ENCODE data around the gene TOP1. TPM values are rescaled to one million over a fixed set of nuclear protein-coding genes. Genes with fewer than 3 reads are reported as not detected.

TOP1 gene
- total and polyA plus RNA-seq, 2 of the 4 experiments (the other 2 are of a cell fraction), result 14.0 to 21.5 TPM

GRCh38 chr20:41040855-41041254 lies 12.2 kb downstream of the TOP1 start:
- ATAC-seq (ENCODE audit: low read depth) (no peak), DNase-seq (no peak)
- Histone ChIP-seq H2BK120ac (ENCODE audit: low read depth, low read length) (no peak overlapping the region), H3K9ac (ENCODE audit: low read depth, low read length) (no peak overlapping the region), H2BK5ac (ENCODE audit: low read depth, low read length, poor library complexity, severe bottlenecking) (no peak overlapping the region), H3K4me3 (ENCODE audit: insufficient read depth, low read depth, low read length) (no peak overlapping the region), H2AFZ (replicated peaks; ENCODE audit: low read length, poor library complexity) (no peak overlapping the region), H4K91ac (ENCODE audit: insufficient read depth, low read depth, low read length) (no peak overlapping the region), H3K4me2 (ENCODE audit: low read depth, low read length) (no peak overlapping the region), H3K9me3 (ENCODE audit: control insufficient read depth, insufficient read depth, low read length) (no peaks in the 10 kb centered on the region), H2AK5ac (ENCODE audit: low read depth, low read length) (no peak overlapping the region), H3K14ac (replicated peaks; ENCODE audit: low read depth, low read length) (no peak overlapping the region), H3K9me1 (ENCODE audit: insufficient read depth, low read length) (peaks cover 22% of the 10 kb centered on the region), H3K4ac (ENCODE audit: low read depth, low read length) (no peak overlapping the region), H4K5ac (ENCODE audit: low read depth, low read length) (no peak overlapping the region), H2AK9ac (replicated peaks; ENCODE audit: low read depth, low read length, poor library complexity) (no peak overlapping the region), H3K4me1 (ENCODE audit: control insufficient read depth, insufficient read depth, low read length) (peaks cover 10% of the 10 kb centered on the region), H2BK20ac (ENCODE audit: low read depth, low read length) (no peak overlapping the region), H3K27ac (ENCODE audit: insufficient read depth, low read length) (no peak overlapping the region), H3K56ac (ENCODE audit: extremely low read depth, insufficient read depth, low read length) (no peak overlapping the region), H3K18ac (ENCODE audit: low read depth, low read length) (no peak overlapping the region), H3K27me3 (ENCODE audit: control insufficient read depth, insufficient read depth, low read length) (no peaks in the 10 kb centered on the region), H2BK15ac (ENCODE audit: low read depth, low read length) (no peak overlapping the region), H3K23ac (ENCODE audit: low read depth, low read length) (no peak overlapping the region), H4K8ac (ENCODE audit: low read depth in 2 of 2, low read length in 2 of 2) (no peak overlapping the region), H4K20me1 (ENCODE audit: insufficient read depth, low read length) (peaks cover 83% of the 10 kb centered on the region), H3K36me3 (ENCODE audit: control insufficient read depth, insufficient read depth, low read length) (peaks cover 7% of the 10 kb centered on the region), H3K79me1 (ENCODE audit: low read depth in 1 of 2, low read length in 2 of 2) (peaks cover 9 to 68% of the 10 kb centered on the region in 2 experiments; a peak in 2 of 4 replicates)
- in situ Hi-C loops (cut with MboI; ENCODE audit: low sequenced_read_pairs) (no loop called here), dilution Hi-C loops (cut with HindIII; ENCODE audit: low sequenced_read_pairs, unreplicated experiment) (no loop called here), intact Hi-C loops (cut with micrococcal nuclease) (no loop called here)
- no CpG with 5 or more reads among the region's 1 CpG for WGBS, 2 experiments (ENCODE audit: extremely low coverage in 2 of 2, insufficient read length in 1 of 2)
- ChIA-PET POLR2A (ENCODE audit: unreplicated experiment) (no interaction called here), CTCF (interaction anchor here (1.0 kb wide), 1 partner anchor 31 kb away, joined by 3 read pairs; no protein-coding TSS in a partner anchor)
- TF ChIP-seq CHD1 (IDR thresholded peaks at IDR 0.05; ENCODE audit: low read depth, low read length), result no peak
- no peak for TF ChIP-seq RCOR1 (IDR thresholded peaks at IDR 0.05; ENCODE audit: insufficient replicate concordance, low read length)
- TF ChIP-seq, protein P1, sequence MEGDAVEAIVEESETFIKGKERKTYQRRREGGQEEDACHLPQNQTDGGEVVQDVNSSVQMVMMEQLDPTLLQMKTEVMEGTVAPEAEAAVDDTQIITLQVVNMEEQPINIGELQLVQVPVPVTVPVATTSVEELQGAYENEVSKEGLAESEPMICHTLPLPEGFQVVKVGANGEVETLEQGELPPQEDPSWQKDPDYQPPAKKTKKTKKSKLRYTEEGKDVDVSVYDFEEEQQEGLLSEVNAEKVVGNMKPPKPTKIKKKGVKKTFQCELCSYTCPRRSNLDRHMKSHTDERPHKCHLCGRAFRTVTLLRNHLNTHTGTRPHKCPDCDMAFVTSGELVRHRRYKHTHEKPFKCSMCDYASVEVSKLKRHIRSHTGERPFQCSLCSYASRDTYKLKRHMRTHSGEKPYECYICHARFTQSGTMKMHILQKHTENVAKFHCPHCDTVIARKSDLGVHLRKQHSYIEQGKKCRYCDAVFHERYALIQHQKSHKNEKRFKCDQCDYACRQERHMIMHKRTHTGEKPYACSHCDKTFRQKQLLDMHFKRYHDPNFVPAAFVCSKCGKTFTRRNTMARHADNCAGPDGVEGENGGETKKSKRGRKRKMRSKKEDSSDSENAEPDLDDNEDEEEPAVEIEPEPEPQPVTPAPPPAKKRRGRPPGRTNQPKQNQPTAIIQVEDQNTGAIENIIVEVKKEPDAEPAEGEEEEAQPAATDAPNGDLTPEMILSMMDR (conservative IDR thresholded peaks at IDR 0.05; ENCODE audit: low read depth, low read length), result no peak
- TF ChIP-seq MAZ (IDR thresholded peaks at IDR 0.05; ENCODE audit: borderline replicate concordance, low read depth, low read length), result no peak
- TF ChIP-seq BHLHE40 (IDR thresholded peaks at IDR 0.05; ENCODE audit: low read depth, low read length), result no peak
- TF ChIP-seq MAFK (IDR thresholded peaks at IDR 0.05; ENCODE audit: low read depth, low read length), result no peak
- TF ChIP-seq SMC3 (IDR thresholded peaks at IDR 0.05; ENCODE audit: low read depth, low read length), result no peak
- TF ChIP-seq POLR2A (IDR thresholded peaks at IDR 0.05; ENCODE audit: low read depth, low read length), result no peak
- no peak for TF ChIP-seq RFX5 (IDR thresholded peaks at IDR 0.05; ENCODE audit: low read depth, low read length)
- TF ChIP-seq, protein P2, sequence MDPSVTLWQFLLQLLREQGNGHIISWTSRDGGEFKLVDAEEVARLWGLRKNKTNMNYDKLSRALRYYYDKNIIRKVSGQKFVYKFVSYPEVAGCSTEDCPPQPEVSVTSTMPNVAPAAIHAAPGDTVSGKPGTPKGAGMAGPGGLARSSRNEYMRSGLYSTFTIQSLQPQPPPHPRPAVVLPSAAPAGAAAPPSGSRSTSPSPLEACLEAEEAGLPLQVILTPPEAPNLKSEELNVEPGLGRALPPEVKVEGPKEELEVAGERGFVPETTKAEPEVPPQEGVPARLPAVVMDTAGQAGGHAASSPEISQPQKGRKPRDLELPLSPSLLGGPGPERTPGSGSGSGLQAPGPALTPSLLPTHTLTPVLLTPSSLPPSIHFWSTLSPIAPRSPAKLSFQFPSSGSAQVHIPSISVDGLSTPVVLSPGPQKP (IDR thresholded peaks at IDR 0.05; ENCODE audit: borderline replicate concordance, low read depth, low read length), result no peak
- no peak for TF ChIP-seq MXI1 (IDR thresholded peaks at IDR 0.05; ENCODE audit: borderline replicate concordance, low read depth, low read length)
- TF ChIP-seq USF2 (IDR thresholded peaks at IDR 0.05; ENCODE audit: low read depth, low read length), result no peak
- no peak for TF ChIP-seq FOS (IDR thresholded peaks at IDR 0.05; ENCODE audit: low read depth, low read length)
- TF ChIP-seq NFE2L2 (IDR thresholded peaks at IDR 0.05; ENCODE audit: low read depth, low read length), result no peak
- no peak for TF ChIP-seq RAD21 (IDR thresholded peaks at IDR 0.05; ENCODE audit: low read length)
- TF ChIP-seq CEBPB (IDR thresholded peaks at IDR 0.05; ENCODE audit: low read depth, low read length), result no peak
- BruUV-seq (replicated peaks), result no TSS peak
